ENCODE results near the gene ARHGEF1. TPM values are rescaled to one million over a fixed set of nuclear protein-coding genes. Genes with fewer than 3 reads are reported as not detected.
"Not testable (repeated sequence)": the region's sequence is repeated elsewhere in the genome, so short reads cannot be mapped to it uniquely, and the experiment has no call there.

The ARHGEF1 gene
- total and polyA plus RNA-seq, 9 donors: 17.2 to 54.5 (median 47.3) TPM

DNA sequence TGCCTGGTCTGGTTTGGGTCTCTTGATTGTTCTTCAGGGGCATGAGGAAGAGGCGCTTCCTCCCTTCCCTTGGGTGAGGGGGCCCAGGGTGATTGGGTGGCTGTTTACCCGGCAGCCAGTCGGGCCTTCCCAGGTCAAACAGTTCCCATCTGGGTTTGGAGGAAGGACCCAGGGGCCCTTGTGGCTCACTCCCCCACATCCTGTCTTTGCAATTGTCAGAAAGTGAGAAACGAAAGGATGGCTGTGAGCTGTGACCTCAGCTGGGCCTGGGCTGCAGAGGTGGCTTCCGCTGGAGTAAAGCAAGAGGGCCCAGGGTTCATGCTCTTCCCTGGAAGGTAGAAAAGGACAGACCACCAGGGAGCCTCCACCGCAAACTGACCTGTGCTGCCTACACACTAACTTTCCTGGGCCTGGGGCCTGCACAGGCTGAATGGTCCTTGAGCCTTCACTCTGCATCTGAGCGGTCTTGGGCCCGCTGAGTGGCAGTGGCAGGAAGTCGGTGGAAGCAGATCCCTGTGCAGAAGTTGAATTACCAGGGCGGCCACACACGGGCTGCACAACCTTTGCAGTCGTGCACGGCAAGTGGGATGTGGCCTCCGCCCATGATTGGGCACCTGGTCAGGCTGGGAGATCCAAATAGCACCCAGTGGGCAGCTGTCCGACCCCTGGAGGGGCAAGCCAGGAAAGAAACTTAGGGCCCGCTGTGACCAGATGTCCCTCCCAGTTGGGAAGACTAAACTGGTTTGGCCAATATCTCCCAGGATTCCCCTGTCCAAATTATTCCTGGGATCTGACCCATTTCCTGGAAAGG is 11.2 kb upstream of the ARHGEF1 start:
- H3K9me3 ChIP-seq (replicated peaks; ENCODE audit: control insufficient read depth, low read depth, low read length): no peaks in the 10 kb centered on the region
- 61% methylated on average over 10 of the region's 16 CpGs for WGBS (ENCODE audit: insufficient coverage)
- peak; percentile 47 for DNase-seq
- no peak overlapping the region for H3K4me3 ChIP-seq (ENCODE audit: low read length)
- peak overlapping the region; percentile 29 for H3K27ac ChIP-seq (ENCODE audit: low read length)
- no peaks in the 10 kb centered on the region for H3K27me3 ChIP-seq (ENCODE audit: control insufficient read depth, insufficient read depth, low read length)
- H3K36me3 ChIP-seq (ENCODE audit: control insufficient read depth, insufficient read depth, low read length): peaks cover 47% of the 10 kb centered on the region
- H3K4me1 ChIP-seq (ENCODE audit: control insufficient read depth, insufficient read depth, low read length): peaks cover 8% of the 10 kb centered on the region

DNA sequence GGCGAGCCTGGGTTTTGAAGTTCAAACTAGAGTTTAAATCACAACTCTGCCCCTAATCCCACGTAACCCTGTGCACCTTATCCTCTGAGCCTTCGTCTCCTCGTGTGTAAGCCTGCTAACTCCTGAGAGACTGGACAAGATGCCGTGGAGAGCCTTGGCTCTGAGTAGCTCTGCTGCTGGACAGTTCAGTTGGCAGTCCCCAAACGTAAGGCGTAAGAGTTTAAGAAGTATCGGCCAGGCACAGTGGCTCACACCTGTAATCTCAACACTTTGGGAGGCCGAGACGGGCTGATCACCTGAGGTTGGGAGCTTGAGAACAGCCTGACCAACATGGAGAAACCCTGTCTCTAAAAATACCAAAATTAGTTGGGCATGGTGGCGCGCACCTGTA is 10.6 kb upstream of the ARHGEF1 start:
- Histone ChIP-seq H3K4me3 (ENCODE audit: low read length) (no peak overlapping the region), H3K27me3 (ENCODE audit: control insufficient read depth, insufficient read depth, low read length) (no peaks in the 10 kb centered on the region), H3K4me1 (ENCODE audit: control insufficient read depth, insufficient read depth, low read length) (peaks cover 10% of the 10 kb centered on the region), H3K27ac (ENCODE audit: low read length) (no peak overlapping the region), H3K36me3 (ENCODE audit: control insufficient read depth, insufficient read depth, low read length) (peaks cover 41% of the 10 kb centered on the region), H3K9me3 (replicated peaks; ENCODE audit: control insufficient read depth, low read depth, low read length) (no peaks in the 10 kb centered on the region)
- 88% methylated on average over 10 of the region's 12 CpGs for WGBS (ENCODE audit: insufficient coverage)
- DNase-seq: no peak

DNA sequence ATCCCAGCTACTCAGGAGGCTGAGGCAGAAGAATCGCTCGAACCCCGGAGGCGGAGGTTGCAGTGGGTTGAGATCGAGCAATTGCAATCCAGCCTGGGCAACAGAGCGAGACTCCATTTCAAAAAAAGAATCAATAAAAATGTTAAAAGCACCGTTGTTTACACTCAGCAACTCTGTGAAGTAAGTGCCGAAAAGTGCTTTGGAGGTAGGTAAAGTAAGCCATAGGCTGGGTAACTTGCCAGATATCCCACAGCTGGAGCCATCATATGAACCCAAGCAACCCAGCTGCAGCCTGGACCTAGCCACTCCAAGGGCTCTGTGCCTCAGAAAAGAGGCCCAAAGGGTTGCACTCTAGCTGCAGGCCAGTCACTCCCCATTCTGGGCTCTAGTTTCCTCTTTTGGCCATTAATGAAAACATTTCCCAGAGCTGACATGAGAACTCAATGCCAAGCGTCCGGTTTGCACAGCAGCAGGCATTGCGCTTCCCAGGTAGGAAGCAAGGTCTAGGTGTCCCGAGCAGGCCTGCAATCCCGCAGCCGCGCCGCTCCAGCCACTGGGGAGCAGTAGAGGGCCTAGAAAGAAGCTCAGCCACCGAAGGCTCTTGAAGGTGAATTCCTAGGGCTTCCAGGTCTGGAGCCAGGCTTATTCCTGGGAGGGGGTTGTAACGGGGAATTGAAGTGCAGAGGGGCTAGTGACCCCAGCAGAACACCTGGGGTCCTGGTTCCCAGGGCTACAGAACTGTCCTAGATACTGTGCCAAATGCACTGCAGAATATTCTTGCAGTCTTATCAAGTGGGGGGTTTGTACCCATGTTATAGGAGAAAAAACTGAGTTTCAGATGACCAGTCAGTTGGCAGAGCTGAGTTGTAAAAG is 10.0 kb upstream of the ARHGEF1 start:
- Histone ChIP-seq H3K27me3 (ENCODE audit: control insufficient read depth, insufficient read depth, low read length) (no peaks in the 10 kb centered on the region), H3K27ac (ENCODE audit: low read length) (no peak overlapping the region), H3K36me3 (ENCODE audit: control insufficient read depth, insufficient read depth, low read length) (peaks cover 38% of the 10 kb centered on the region), H3K9me3 (replicated peaks; ENCODE audit: control insufficient read depth, low read depth, low read length) (no peaks in the 10 kb centered on the region), H3K4me1 (ENCODE audit: control insufficient read depth, insufficient read depth, low read length) (peaks cover 10% of the 10 kb centered on the region), H3K4me3 (ENCODE audit: low read length) (no peak overlapping the region)
- 20% methylated on average over 11 of the region's 18 CpGs for WGBS (ENCODE audit: insufficient coverage)
- DNase-seq: peak; percentile 54

DNA sequence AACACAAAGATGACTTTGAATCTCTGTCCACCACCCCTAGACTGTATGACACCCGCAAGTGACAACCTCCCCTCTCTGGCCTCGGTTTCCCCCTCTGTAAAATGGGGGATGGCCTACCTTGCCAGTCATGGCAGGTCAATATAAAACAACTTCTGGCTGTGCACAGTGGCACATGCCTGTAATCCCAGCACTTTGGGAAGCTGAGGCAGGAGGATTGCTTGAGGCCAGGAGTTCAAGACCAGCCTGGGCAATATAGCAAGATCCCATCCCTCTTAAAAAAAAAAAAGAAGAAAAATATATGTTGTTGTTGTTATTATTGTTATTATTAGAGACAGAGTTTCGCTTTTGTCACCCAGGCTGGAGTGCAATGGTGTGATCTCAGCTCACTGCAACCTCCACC is 7.0 kb upstream of the ARHGEF1 start:
- not testable (repeated sequence) for H3K27me3 ChIP-seq (ENCODE audit: control insufficient read depth, insufficient read depth, low read length); H3K4me3 ChIP-seq (ENCODE audit: low read length); H3K27ac ChIP-seq (ENCODE audit: low read length); DNase-seq; H3K9me3 ChIP-seq (replicated peaks; ENCODE audit: control insufficient read depth, low read depth, low read length)
- Histone ChIP-seq H3K4me1 (ENCODE audit: control insufficient read depth, insufficient read depth, low read length) (peaks cover 10% of the 10 kb centered on the region), H3K36me3 (ENCODE audit: control insufficient read depth, insufficient read depth, low read length) (peaks cover 11% of the 10 kb centered on the region)
- WGBS (ENCODE audit: insufficient coverage): no CpG with 5 or more reads among the region's 3 CpGs

DNA sequence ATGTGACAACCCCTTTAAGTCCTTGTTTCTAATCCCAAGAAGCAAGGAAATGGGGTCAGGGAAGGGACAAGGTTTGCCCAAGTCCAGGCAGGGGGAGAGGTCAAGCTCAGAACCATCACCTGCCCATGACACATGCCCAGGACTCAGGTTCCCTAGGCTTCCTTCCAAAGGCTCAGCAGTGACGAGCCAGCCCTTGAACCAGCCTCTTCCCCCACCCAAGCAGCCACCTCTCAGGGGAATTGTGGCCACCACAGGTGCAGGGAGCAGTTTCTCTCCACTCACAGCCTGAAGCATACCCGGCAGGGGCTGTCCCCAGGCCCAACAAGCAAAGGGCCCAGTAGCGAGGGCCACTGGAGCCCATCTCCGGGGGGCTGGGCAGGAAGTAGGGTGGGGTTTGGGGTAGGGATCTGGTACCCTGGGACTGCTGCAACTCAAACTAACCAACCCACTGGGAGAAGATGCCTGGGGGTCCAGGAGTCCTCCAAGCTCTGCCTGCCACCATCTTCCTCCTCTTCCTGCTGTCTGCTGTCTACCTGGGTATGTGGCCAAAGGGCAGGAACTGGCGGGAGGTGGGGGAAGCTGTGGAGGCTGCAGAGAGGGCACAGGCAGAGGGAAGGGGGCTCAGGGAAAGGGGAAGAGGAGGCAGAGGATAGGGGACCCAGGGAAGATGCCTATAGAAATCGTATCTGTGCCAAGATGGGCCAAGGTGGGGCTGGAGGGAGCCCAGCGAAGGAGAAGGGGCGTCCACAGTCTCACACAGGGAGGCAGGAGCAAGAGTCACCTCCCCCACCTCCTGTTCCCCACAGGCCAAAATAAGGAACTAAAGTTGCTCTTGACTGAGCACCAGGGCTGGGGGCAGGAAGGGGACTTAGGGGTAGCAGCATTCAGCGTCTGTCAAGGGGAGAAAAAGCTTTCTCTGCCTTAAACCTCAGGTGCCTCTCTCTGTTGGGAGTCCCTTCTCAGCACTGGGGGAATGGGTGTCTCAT is 5.8 kb upstream of the ARHGEF1 start, which contains the start of gene CD79A:
Gene CD79A (plus strand): TSS at position 433 of the 986 bp plus-strand sequence. CDS start 26 bp downstream, at position 459.
- Histone ChIP-seq H3K4me3 (ENCODE audit: low read length) (no peak within 1 kb of the TSS), H3K4me1 (ENCODE audit: control insufficient read depth, insufficient read depth, low read length) (peaks cover 5% of the 10 kb centered on the region), H3K9me3 (replicated peaks; ENCODE audit: control insufficient read depth, low read depth, low read length) (no peaks in the 10 kb centered on the region), H3K36me3 (ENCODE audit: control insufficient read depth, insufficient read depth, low read length) (peaks cover 2% of the 10 kb centered on the region), H3K27me3 (ENCODE audit: control insufficient read depth, insufficient read depth, low read length) (peaks cover 4% of the 10 kb centered on the region), H3K27ac (ENCODE audit: low read length) (no peak within 1 kb of the TSS)
- WGBS (ENCODE audit: insufficient coverage): 52% methylated on average over 2 of the region's 9 CpGs
- no peak for DNase-seq

DNA sequence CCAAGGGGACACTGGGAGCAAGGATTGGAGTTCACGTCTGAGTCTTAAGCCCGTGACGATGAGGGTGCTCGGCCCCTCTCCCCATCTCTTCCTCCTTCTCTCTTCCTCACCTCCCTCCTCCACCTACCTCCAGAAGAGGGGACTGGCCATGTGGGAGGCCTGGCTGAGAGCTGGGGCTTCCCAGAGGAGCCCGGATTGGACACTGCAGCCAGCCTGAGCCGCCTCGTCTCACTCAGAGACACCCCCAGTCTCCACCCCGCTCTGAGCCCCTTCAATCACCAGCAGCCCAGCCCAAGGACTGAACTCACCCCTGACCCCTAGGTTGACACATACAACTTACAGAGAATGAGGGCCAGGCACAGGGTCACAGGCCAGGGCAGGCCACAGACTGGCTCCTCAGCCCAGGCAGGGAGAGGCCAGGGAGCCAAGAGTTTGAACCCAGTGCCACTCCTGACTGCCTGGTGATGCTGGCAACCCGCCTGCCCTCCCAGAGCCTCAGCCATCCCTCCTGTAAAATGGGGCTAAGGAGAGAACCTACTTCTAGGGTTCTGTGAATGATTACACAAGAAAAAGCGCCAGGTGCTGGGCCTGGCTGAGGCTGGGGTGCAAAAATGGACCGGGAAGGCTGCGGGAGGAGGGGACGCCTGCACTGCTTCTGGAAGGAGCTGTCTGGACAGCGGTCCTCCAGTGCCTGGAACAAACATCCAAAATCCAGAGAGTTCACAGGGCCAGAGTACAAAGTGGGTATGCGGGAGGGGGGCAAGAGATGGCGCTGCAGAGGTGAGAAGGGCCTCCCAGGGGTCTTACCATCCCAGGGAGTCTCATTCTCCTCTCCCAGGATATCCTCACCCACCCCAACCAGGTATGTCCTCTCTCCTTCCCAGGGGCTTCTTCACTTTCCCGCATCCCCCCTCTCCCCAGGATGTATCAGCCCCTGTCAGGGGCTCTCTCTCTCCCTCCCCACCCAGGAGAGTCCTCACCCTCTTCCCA is 4.8 kb upstream of the ARHGEF1 start:
- peaks cover 4% of the 10 kb centered on the region for H3K27me3 ChIP-seq (ENCODE audit: control insufficient read depth, insufficient read depth, low read length)
- H3K4me1 ChIP-seq (ENCODE audit: control insufficient read depth, insufficient read depth, low read length): peaks cover 6% of the 10 kb centered on the region
- no peaks in the 10 kb centered on the region for H3K36me3 ChIP-seq (ENCODE audit: control insufficient read depth, insufficient read depth, low read length)
- 46% methylated on average over 11 of the region's 17 CpGs for WGBS (ENCODE audit: insufficient coverage)
- no peaks in the 10 kb centered on the region for H3K9me3 ChIP-seq (replicated peaks; ENCODE audit: control insufficient read depth, low read depth, low read length)
- no peak overlapping the region for H3K4me3 ChIP-seq (ENCODE audit: low read length)
- no peak overlapping the region for H3K27ac ChIP-seq (ENCODE audit: low read length)
- DNase-seq: no peak

DNA sequence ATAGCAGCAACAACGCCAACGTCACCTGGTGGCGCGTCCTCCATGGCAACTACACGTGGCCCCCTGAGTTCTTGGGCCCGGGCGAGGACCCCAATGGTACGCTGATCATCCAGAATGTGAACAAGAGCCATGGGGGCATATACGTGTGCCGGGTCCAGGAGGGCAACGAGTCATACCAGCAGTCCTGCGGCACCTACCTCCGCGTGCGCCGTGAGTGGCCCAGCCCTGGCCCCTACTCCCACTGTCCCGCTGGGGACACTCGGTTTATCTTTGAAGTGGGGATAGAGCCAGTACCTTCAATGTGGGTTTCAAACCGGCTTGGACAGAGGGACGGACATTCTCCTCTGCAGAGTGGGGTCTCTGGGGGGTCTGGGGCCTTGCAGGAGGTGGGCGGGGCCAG is 3.9 kb upstream of the ARHGEF1 start:
- peaks cover 4% of the 10 kb centered on the region for H3K27me3 ChIP-seq (ENCODE audit: control insufficient read depth, insufficient read depth, low read length)
- no peaks in the 10 kb centered on the region for H3K9me3 ChIP-seq (replicated peaks; ENCODE audit: control insufficient read depth, low read depth, low read length)
- H3K27ac ChIP-seq (ENCODE audit: low read length): no peak overlapping the region
- 85% methylated on average over 20 of the region's 21 CpGs for WGBS (ENCODE audit: insufficient coverage)
- peaks cover 12% of the 10 kb centered on the region for H3K4me1 ChIP-seq (ENCODE audit: control insufficient read depth, insufficient read depth, low read length)
- no peak for DNase-seq
- no peak overlapping the region for H3K4me3 ChIP-seq (ENCODE audit: low read length)
- no peaks in the 10 kb centered on the region for H3K36me3 ChIP-seq (ENCODE audit: control insufficient read depth, insufficient read depth, low read length)

DNA sequence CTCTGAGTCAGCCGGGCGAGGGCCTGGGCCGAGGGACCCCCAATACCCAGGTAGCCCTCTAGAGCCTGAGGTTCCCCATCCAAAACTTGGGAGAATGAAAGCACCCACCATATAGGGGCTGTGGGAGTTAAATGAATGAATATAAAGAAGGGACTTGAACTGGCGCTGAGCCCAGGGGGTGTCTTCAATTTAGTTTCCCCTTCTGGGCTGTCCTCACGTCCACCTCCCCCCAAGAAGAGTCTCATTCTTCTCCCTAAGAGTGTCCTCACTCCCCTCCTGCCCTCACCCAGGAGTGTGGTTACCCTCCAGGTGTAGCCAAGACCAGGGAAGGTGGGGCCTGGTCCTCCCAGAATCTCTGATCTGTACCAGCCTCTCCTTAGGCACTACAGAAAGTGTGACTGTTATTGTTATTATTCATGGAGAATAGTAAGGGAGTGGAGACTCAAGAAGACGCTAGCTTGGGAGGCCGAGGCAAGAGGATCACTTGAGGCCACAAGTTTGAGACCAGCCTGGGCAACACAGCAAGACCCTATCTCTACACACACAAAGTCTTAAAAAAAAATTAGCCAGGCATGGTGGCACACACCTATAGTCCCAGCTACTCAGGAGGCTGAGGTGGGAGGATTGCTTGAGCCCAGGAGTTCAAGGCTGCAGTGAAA is 3.2 kb upstream of the ARHGEF1 start:
- Histone ChIP-seq H3K9me3 (replicated peaks; ENCODE audit: control insufficient read depth, low read depth, low read length) (no peaks in the 10 kb centered on the region), H3K27ac (ENCODE audit: low read length) (no peak overlapping the region), H3K36me3 (ENCODE audit: control insufficient read depth, insufficient read depth, low read length) (no peaks in the 10 kb centered on the region), H3K4me3 (ENCODE audit: low read length) (no peak overlapping the region), H3K27me3 (ENCODE audit: control insufficient read depth, insufficient read depth, low read length) (peaks cover 4% of the 10 kb centered on the region), H3K4me1 (ENCODE audit: control insufficient read depth, insufficient read depth, low read length) (peaks cover 16% of the 10 kb centered on the region)
- DNase-seq: no peak
- WGBS (ENCODE audit: insufficient coverage): no CpG with 5 or more reads among the region's 7 CpGs

Measured in muscle of leg (tissue), 11 donors.